ENCODE results near the gene DAGLA.
"Not testable (repeated sequence)": the region's sequence is repeated elsewhere in the genome, so short reads cannot be mapped to it uniquely, and the experiment has no call there.

The DAGLA gene, protein sequence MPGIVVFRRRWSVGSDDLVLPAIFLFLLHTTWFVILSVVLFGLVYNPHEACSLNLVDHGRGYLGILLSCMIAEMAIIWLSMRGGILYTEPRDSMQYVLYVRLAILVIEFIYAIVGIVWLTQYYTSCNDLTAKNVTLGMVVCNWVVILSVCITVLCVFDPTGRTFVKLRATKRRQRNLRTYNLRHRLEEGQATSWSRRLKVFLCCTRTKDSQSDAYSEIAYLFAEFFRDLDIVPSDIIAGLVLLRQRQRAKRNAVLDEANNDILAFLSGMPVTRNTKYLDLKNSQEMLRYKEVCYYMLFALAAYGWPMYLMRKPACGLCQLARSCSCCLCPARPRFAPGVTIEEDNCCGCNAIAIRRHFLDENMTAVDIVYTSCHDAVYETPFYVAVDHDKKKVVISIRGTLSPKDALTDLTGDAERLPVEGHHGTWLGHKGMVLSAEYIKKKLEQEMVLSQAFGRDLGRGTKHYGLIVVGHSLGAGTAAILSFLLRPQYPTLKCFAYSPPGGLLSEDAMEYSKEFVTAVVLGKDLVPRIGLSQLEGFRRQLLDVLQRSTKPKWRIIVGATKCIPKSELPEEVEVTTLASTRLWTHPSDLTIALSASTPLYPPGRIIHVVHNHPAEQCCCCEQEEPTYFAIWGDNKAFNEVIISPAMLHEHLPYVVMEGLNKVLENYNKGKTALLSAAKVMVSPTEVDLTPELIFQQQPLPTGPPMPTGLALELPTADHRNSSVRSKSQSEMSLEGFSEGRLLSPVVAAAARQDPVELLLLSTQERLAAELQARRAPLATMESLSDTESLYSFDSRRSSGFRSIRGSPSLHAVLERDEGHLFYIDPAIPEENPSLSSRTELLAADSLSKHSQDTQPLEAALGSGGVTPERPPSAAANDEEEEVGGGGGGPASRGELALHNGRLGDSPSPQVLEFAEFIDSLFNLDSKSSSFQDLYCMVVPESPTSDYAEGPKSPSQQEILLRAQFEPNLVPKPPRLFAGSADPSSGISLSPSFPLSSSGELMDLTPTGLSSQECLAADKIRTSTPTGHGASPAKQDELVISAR

GRCh38 chr11:61679893-61680621 lies at the start of gene DAGLA:
Gene DAGLA, plus strand, starts transcription at chr11:61680391. Its CDS starts 39,765 bp downstream, at chr11:61720156.
- no peak for DNase-seq (ENCODE audit: low read depth)

DNA sequence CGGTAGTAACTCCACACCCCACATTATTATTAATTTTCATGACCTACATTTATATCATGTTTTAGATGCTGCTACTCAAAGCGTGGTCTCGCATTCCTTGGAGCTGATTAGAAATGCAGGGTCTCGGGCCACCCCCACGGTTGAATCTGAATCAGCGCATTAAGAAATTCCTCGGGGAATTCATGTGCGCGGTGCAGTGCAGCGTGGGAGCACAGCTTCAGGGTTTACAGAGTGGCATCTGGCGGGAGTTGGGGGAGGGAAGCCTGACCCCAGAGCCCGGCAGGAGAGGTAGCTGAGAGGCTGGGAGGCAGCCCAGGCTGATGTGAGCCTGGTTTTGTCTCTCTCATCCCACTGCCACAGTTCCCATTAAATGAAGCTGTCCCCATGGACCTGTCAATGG lies 48.1 kb upstream of the DAGLA start:
- no peak for DNase-seq (ENCODE audit: low read depth)

GRCh38 chr11:61635304-61635703 lies 44.9 kb upstream of the DAGLA start:
- no peak for DNase-seq (ENCODE audit: low read depth)

DNA sequence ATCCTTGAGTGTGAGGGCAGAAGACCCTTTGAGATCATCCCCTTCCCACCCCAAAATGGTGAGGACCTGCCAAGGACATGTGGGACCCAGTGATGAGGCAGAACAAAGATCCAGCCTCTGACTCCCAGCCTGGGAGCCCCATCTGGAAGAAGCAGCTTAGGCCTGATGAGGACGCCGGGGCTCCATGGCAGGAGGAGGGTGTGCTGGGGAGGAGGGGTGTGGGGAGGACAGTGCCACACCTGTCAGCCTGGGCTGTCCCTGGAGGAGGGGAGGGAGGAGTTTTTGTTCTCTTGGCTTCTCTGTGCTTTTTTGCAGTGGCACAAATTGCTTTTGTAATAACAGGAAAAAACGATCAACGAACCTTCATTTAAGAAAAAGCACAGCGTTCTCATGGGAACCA lies 44.4 kb upstream of the DAGLA start:
- DNase-seq (ENCODE audit: low read depth): no peak

DNA sequence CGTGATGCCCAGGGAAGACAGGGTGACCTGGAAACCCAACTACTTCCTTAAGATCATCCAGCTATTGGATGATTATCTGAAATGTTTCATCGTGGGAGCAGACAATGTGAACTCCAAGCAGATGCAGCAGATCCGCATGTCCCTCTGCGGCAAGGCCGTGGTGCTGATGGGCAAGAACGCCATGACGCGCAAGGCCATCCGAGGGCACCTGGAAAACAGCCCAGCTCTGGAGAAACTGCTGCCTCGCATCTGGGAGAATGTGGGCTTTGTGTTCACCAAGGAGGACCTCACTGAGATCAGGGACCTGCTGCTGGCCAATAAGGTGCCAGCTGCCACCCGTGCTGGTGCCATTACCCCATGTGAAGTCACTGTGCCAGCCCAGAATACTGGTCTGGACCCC lies 43.5 kb upstream of the DAGLA start:
- no peak for DNase-seq (ENCODE audit: low read depth)

DNA sequence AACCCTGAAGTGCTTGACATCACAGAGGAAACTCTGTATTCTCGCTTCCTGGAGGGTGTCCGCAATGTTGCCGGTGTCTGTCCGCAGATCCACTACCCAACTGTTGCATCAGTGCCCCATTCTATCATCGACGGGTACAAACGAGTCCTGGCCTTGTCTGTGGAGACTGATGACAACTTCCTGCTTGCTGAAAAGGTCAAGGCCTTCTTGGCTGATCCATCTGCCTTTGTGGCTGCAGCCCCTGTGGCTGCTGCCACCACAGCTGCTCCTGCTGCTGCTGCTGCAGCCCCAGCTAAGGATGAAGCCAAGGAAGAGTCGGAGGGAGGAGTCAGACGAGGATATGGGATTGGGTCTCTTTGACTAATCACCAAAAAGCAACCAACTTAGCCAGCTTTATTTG lies 42.9 kb upstream of the DAGLA start:
- DNase-seq (ENCODE audit: low read depth): no peak

DNA sequence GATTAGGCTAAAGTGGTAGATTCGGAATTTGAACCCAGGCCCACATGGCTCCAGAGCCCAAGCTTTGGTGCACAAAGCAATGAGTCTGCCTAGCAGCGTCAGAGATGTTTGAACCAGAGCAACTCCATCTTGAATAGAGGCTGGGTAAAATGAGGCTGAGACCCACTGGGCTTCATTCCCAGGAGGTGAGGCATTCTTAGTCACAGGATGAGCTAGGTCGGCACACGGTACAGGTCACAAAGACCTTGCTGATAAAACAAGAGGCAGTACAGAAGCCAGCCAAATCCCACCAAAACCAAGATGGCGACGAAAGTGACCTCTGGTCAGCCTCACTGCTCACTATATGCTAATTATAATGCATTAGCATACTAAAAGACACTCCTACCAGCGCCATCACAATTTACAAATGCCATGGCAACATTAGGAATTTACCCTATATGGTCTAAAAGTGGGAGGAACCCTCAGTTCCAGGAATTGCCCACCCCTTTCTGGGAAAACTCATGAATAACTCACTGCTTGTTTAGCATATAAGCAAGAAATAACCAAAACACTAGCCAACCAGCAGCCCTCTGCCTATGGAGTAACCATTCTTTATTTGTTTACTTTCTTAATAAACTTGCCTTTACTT lies 40.3 kb upstream of the DAGLA start:
- DNase-seq (ENCODE audit: low read depth): no peak

DNA sequence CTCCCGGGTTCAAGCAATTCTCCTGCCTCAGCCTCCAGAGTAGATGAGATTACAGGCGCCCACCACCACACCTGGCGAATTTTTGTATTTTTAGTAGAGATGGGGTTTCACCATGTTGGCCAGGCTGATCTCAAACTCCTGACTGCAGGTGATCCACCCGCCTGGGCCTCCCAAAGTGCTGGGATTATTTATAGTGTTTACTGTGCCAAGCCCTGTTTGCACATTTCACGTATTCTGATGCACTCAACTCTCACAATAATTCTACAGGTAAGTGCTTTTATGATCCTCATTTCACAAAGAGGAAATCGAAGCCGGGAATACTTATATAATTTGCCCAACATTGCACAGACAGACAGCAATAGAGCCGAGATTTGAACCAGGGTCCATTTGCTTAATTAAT lies 38.0 kb upstream of the DAGLA start:
- no peak for DNase-seq (ENCODE audit: low read depth)

DNA sequence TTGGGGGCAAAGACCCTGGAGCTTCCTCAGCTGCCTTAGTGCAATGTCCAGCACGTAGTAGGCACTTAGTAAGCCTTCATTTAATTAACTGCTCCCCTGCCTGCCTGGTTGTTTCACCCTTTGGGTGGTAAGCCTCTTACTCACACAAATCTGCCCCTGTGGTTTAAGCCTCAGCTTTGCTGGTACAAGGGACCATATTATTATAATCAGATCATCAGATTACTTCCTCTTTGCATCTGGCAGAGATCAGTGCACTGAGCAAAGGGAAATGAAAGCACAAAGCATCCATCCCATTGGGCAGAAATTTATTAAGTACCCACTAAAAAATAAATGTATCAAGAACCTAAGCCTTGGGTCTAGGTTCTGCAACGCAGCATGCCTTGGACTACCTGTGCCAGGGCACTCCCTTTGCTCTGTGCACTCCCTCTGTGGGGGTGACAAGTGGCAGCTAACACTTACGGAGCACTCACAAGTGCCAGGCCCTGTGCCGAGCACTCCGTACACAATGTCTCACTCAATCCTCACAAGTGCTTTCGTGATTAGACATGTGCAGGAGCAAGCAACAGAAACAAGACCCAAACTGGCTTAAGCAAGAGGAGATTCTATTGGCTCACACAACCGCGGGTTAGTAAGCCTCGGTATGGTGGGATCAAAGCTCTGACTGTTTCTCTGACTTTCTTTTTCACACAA lies 34.9 kb upstream of the DAGLA start:
- DNase-seq (ENCODE audit: low read depth): no peak

GRCh38 chr11:61647529-61647928 lies 32.7 kb upstream of the DAGLA start:
- no peak for DNase-seq (ENCODE audit: low read depth)

GRCh38 chr11:61650781-61651571 lies 29.2 kb upstream of the DAGLA start:
- no peak for DNase-seq (ENCODE audit: low read depth)

DNA sequence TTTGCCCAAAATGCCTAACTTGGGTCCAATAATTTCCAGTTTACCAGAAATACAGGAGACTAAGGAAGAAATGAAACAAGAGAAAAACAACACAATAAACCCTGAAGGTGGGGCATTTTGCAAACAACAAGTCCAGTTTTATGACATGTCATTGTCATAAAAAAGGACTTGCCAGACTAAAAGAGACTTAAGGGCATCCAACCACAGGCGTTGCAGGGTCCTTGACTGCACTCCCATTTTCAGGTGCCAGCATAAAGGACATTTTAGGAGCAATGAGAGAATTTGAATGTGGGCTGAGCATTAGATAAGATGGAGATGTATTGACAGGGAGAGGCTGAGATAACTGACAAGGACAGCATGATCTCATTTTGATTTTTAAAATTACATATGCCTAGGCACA lies 28.1 kb upstream of the DAGLA start:
- DNase-seq (ENCODE audit: low read depth): no peak

DNA sequence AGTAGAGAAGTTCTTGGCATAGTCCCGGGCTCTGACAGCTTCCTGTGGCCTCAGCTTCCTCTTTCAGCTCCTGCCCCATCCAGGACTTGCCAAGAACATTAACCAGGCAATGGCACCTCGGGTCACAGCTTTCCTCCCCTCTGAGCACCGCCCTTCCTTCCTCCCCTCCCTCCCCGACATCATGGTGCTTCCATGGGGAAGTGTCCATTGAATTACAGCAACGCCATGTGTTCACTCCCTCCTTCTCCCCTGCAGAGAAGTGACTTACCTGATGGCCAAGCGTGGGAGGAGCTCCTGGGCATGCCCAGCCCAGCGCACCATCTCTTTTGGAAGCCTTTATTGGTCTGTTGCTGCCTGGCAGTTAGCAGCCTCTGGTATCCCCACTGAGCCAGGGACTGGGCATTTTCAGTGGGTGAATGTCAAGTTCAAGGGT lies 25.8 kb upstream of the DAGLA start:
- DNase-seq (ENCODE audit: low read depth): no peak

DNA sequence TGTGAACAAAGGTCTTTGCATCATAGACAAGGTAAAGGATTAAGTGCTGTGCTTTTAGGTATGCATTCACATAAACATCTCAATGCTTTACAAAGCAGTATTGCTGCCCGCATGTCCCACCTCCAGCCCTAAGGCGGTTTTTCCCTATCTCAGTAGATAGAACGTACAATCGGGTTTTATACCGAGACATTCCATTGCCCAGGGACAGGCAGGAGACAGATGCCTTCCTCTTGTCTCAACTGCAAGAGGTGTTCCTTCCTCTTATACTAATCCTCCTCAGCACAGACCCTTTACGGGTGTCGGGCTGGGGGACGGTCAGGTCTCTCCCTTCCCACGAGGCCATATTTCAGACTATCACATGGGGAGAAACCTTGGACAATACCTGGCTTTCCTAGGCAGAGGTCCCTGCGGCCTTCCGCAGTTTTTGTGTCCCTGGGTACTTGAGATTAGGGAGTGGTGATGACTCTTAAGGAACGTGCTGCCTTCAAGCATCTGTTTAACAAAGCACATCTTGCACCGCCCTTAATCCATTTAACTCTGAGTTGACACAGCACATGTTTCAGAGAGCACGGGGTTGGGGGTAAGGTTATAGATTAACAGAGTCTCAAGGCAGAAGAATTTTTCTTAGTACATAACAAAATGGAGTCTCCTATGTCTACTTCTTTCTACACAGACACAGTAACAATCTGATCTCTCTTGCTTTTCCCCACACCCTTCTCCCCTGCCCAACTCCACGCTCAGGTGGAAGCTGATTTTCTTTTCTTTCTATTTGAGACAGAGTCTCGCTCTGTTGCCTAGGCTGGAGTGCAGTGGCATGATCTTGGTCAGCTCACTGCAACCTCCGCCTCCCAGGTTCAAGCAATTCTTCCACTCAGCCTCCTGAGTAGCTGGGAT lies 24.7 kb upstream of the DAGLA start:
- not testable (repeated sequence) for DNase-seq (ENCODE audit: low read depth)

- no peak for DNase-seq (ENCODE audit: low read depth)
Measured at GRCh38 chr11:61656347-61657077, 23.7 kb upstream of the DAGLA start.

DNA sequence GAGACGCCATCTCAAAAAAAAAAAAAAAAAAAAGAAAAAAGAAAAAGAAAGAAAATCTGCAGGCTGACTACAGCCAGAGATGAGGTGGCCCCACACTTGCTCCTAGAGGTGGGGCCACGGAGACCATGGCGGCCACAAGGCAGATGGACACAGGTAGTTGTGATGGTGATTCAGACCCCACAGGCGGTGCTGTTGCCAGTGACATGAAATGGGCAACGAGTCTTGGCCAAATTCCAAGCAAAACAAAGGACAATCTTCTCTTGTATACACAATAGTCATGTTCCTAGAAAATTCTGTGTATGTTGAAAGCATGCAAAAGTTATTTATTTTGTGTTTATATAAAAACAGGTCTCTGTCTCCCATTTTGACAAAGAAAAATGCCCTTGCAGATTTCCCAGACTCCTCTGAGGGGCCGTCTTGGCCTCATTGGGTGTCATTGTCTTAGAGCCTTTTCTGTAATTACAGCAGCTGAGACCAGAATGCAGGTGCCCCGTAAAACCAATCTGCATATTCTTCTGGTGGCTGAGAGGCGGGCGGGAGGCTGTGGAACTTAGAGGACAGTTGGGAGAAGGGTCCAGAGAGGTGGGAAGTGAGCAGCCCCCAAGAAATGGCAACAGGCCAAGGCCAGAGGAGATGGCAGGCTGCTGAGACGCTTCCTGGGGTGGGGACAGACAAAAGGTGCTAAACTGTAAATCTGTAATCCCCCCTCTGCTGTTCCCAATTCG lies 22.5 kb upstream of the DAGLA start:
- no peak for DNase-seq (ENCODE audit: low read depth)

DNA sequence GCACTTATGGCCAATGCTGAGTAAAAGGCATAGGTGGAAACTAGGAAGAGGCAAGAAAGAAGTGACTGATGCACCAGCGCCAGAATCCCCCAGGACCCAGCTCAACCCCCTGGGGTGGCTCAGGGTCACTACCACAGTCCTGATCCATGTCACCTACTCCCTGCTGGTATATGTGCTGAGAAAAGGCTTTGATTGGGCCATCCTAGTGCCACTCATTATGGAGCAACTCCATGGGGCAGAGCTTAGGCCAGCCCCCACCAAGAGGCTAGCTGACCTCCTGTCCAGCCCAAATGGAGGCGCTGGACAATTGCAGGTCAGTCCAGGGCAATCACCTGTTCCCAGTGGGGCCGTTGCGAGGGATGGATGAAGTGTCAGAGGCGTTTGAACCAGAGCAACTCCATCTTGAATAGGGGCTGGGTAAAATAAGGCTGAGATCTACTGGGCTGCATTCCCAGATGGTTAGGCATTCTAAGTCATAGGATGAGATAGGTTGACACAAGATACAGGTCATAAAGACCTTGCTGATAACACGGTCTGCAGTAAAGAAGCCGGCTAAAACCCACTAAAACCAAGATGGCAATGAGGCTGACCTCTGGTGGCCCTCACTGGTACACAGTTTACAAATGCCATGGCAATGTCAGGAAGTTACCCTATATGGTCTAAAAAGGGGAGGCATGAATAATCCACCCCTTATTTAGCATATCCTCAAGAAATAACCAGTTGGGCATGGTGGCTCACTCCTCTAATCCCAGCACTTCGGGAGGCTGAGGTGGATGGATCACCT lies 20.6 kb upstream of the DAGLA start:
- DNase-seq (ENCODE audit: low read depth): no peak

All from fibroblast of the conjunctiva (primary cell).